IMR-90 (cell line): ENCODE data around the gene ACOT7. TPM values are rescaled to one million over a fixed set of nuclear protein-coding genes. Genes with fewer than 3 reads are reported as not detected.

Experiments used
- ATAC-seq: fragments of 200-7000 bp; cut with Tn5 transposase; 2 replicates; pipeline ENCODE4 v1.9.1; 2020; ENCODE audit warnings: low read depth, mild to moderate bottlenecking, moderate library complexity
- BruUV-seq: library from RNA; stranded (reverse); fragments of 400-500 nt; replicated peaks from 2 replicates; lab custom pipeline; 2021; lab: Mats Ljungman, UMichigan
- CTCF ChIA-PET: fragments of 300-600 bp; formaldehyde crosslinking; extraction: SDS; loops from one replicate; lab custom pipeline; 2021; ENCODE audit warnings: antibody characterized with exemption; lab: Yijun Ruan, JAX
- POLR2A ChIA-PET: fragments of 300-600 bp; sonication (Branson Sonifier 250); formaldehyde crosslinking; loops from one replicate; lab custom pipeline; 2022; ENCODE audit warnings: antibody characterized with exemption; ENCODE audit not compliant: unreplicated experiment; lab: Charles Lee
- DNase-seq: peaks from one replicate; pipeline ENCODE4 v3.0.0; 2013
- H2AFZ ChIP-seq: replicated peaks from 2 replicates; pipeline ENCODE3; 2013; ENCODE audit warnings: low read length, mild to moderate bottlenecking; ENCODE audit not compliant: poor library complexity
- H2AK5ac ChIP-seq: 2 replicates; pipeline ENCODE4 v1.6.1; 2013; ENCODE audit warnings: low read depth, low read length, inconsistent platforms
- H2AK9ac ChIP-seq: replicated peaks from 2 replicates; pipeline ENCODE3; 2013; ENCODE audit warnings: mild to moderate bottlenecking, low read depth, low read length, moderate library complexity; ENCODE audit not compliant: poor library complexity
- H2BK120ac ChIP-seq: 2 replicates; pipeline ENCODE4 v1.6.1; 2013; ENCODE audit warnings: low read depth, low read length, inconsistent platforms
- H2BK15ac ChIP-seq: 3 replicates; pipeline ENCODE4 v1.6.1; 2013; ENCODE audit warnings: low read depth, low read length, inconsistent platforms
- H2BK20ac ChIP-seq: 2 replicates; pipeline ENCODE4 v1.6.1; 2013; ENCODE audit warnings: low read depth, mild to moderate bottlenecking, inconsistent platforms, low read length, moderate library complexity
- H2BK5ac ChIP-seq: 2 replicates; pipeline ENCODE4 v1.6.1; 2013; ENCODE audit warnings: mild to moderate bottlenecking, low read depth, low read length, inconsistent platforms; ENCODE audit not compliant: poor library complexity, severe bottlenecking
- H3K14ac ChIP-seq: replicated peaks from 2 replicates; pipeline ENCODE4 v1.6.1; 2013; ENCODE audit warnings: low read depth, low read length, inconsistent platforms
- H3K18ac ChIP-seq: 2 replicates; pipeline ENCODE4 v1.6.1; 2013; ENCODE audit warnings: low read depth, low read length, control low read depth
- H3K23ac ChIP-seq: 2 replicates; pipeline ENCODE4 v1.6.1; 2013; ENCODE audit warnings: low read depth, low read length, inconsistent platforms
- H3K27ac ChIP-seq: 2 replicates; pipeline ENCODE4 v1.5.1; 2013; ENCODE audit warnings: mild to moderate bottlenecking, control low read depth, low read length; ENCODE audit not compliant: insufficient read depth
- H3K27me3 ChIP-seq: 2 replicates; pipeline ENCODE4 v1.6.1; 2013; ENCODE audit warnings: low read length; ENCODE audit not compliant: control insufficient read depth, insufficient read depth
- H3K36me3 ChIP-seq: 2 replicates; pipeline ENCODE4 v1.6.1; 2013; ENCODE audit warnings: low read length, mixed read lengths; ENCODE audit not compliant: control insufficient read depth, insufficient read depth
- H3K4ac ChIP-seq: 2 replicates; pipeline ENCODE4 v1.6.1; 2013; ENCODE audit warnings: low read depth, low read length, inconsistent platforms
- H3K4me1 ChIP-seq: 2 replicates; pipeline ENCODE4 v1.6.1; 2013; ENCODE audit warnings: low read length, mixed read lengths; ENCODE audit not compliant: control insufficient read depth, insufficient read depth
- H3K4me2 ChIP-seq: 2 replicates; pipeline ENCODE4 v1.6.1; 2013; ENCODE audit warnings: low read depth, mild to moderate bottlenecking, control low read depth, low read length, moderate library complexity
- H3K4me3 ChIP-seq: 2 replicates; pipeline ENCODE4 v1.5.1; 2013; ENCODE audit warnings: low read depth, mild to moderate bottlenecking, control low read depth, low read length, moderate library complexity; ENCODE audit not compliant: insufficient read depth
- H3K56ac ChIP-seq: 2 replicates; pipeline ENCODE4 v1.6.1; 2013; ENCODE audit warnings: low read length, inconsistent platforms; ENCODE audit not compliant: insufficient read depth; ENCODE audit errors: extremely low read depth
- H3K79me1 ChIP-seq, 2 experiments: 2 replicates each; pipeline ENCODE4 v1.6.1; 2013; ENCODE audit warnings: low read length in 2 of 2, inconsistent platforms in 1 of 2, low read depth in 1 of 2
- H3K9ac ChIP-seq: 2 replicates; pipeline ENCODE4 v1.6.1; 2013; ENCODE audit warnings: low read depth, low read length, control low read depth
- H3K9me1 ChIP-seq: 2 replicates; pipeline ENCODE4 v1.6.1; 2013; ENCODE audit warnings: low read length, inconsistent platforms; ENCODE audit not compliant: insufficient read depth
- H3K9me3 ChIP-seq: 2 replicates; pipeline ENCODE4 v1.6.1; 2013; ENCODE audit warnings: low read length; ENCODE audit not compliant: control insufficient read depth, insufficient read depth
- H4K20me1 ChIP-seq: 2 replicates; pipeline ENCODE4 v1.6.1; 2013; ENCODE audit warnings: low read length, inconsistent platforms; ENCODE audit not compliant: insufficient read depth
- H4K5ac ChIP-seq: 2 replicates; pipeline ENCODE4 v1.6.1; 2013; ENCODE audit warnings: mild to moderate bottlenecking, low read depth, low read length, control low read depth
- H4K8ac ChIP-seq, 2 experiments: 2 replicates each; pipeline ENCODE4 v1.6.1; 2013; ENCODE audit warnings: low read depth in 2 of 2, low read length in 2 of 2, control low read depth in 1 of 2, inconsistent platforms in 1 of 2
- H4K91ac ChIP-seq: 2 replicates; pipeline ENCODE4 v1.6.1; 2013; ENCODE audit warnings: low read depth, low read length, inconsistent platforms; ENCODE audit not compliant: insufficient read depth
- CHD1 ChIP-seq: IDR thresholded peaks from 2 replicates; pipeline ENCODE4 v1.6.1; 2012; ENCODE audit warnings: low read depth, low read length, improper control_type of control experiment
- FOS ChIP-seq: fragments of 150-350 bp; IDR thresholded peaks from 2 replicates; pipeline ENCODE4 v1.6.1; 2016; ENCODE audit warnings: low read depth, low read length
- MAFK ChIP-seq: IDR thresholded peaks from 2 replicates; pipeline ENCODE4 v1.6.1; 2012; ENCODE audit warnings: low read depth, low read length, improper control_type of control experiment
- NFE2L2 ChIP-seq: fragments of 150-350 bp; IDR thresholded peaks from 2 replicates; pipeline ENCODE4 v1.6.1; 2016; ENCODE audit warnings: low read depth, mild to moderate bottlenecking, low read length
- POLR2A ChIP-seq: IDR thresholded peaks from 2 replicates; pipeline ENCODE4 v1.6.1; 2012; ENCODE audit warnings: mild to moderate bottlenecking, low read depth, low read length
- RAD21 ChIP-seq: IDR thresholded peaks from 2 replicates; pipeline ENCODE4 v1.6.1; 2012; ENCODE audit warnings: low read length, improper control_type of control experiment
- RCOR1 ChIP-seq: IDR thresholded peaks from 2 replicates; pipeline ENCODE4 v1.6.1; 2012; ENCODE audit warnings: mild to moderate bottlenecking, low read length, improper control_type of control experiment; ENCODE audit not compliant: insufficient replicate concordance
- WGBS, 2 experiments: methylation state at CpG; one replicate each; pipeline versions ENCODE4 v1.1.5 to v1.1.7; 2013; ENCODE audit warnings: missing lambda C conversion rate in 2 of 2; ENCODE audit not compliant: insufficient read length in 1 of 2; ENCODE audit errors: extremely low coverage in 2 of 2; 5-methylcytosine and 5-hydroxymethylcytosine counted together
- dilution Hi-C: fragments of 300-500 bp; cut with HindIII; formaldehyde crosslinking; loops from one replicate; pipeline ENCODE4 v1.14.3; 2018; ENCODE audit warnings: low sequenced_read_pairs; ENCODE audit not compliant: unreplicated experiment
- in situ Hi-C: fragments of 300-500 bp; cut with MboI; formaldehyde crosslinking; loops from 3 replicates; pipeline ENCODE4 v1.14.3; 2019; ENCODE audit warnings: low sequenced_read_pairs, inconsistent platforms, mixed read lengths
- intact Hi-C: fragments of 100-400 bp; cut with micrococcal nuclease; formaldehyde crosslinking; loops from 2 replicates; pipeline ENCODE4 v1.10.0; 2022
- polyA plus RNA-seq, 3 experiments: library from polyadenylated mRNA; depleted of rRNA; stranded (reverse); fragments of >200 nt; gene quantifications; 2 replicates each; pipeline ENCODE4 v1.2.3, GENCODE V29; 2012; ENCODE audit warnings: low replicate concordance in 1 of 3
- total RNA-seq: library from RNA; depleted of rRNA; stranded (reverse); fragments of >200 nt; gene quantifications from 2 replicates; pipeline ENCODE4 v1.2.3, GENCODE V29; 2012

Gene ACOT7
- total and polyA plus RNA-seq, 2 of the 4 experiments (the other 2 are of a cell fraction) = 51.6 to 242 TPM

DNA sequence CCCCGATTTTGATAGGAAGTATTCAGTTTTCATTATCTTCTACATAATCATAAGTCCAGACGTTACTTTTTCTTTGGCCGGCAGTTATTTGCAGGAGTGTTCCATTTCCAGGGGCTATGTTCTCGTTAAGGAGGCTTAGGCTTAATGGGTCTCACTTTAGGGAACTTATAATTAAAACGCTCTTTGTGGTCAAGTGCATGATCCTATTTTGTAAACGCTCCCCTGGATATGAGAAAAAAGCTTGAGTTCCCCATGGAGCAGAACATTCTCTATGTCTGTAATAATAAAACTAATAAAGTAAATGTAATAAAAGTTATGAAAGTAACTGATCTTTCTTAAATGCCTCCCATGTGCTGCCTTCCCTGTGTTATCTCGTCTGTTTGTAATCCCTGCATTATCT, 84.0 kb downstream of the ACOT7 start:
- ChIA-PET CTCF (no interaction called here), POLR2A (no interaction called here)
- Histone ChIP-seq H3K9me3 (no peaks in the 10 kb centered on the region), H3K27me3 (no peaks in the 10 kb centered on the region), H2AK5ac (no peak overlapping the region), H3K56ac (no peak overlapping the region), H3K4me2 (no peak overlapping the region), H3K4me1 (no peaks in the 10 kb centered on the region), H2AK9ac (no peak overlapping the region), H3K4me3 (no peak overlapping the region), H4K8ac (no peak overlapping the region), H2BK120ac (no peak overlapping the region), H3K36me3 (0 out of 2 replicates have a peak, but pooled peaks cover 4% of the 10 kb centered on the region), H3K9ac (no peak overlapping the region), H3K4ac (no peak overlapping the region), H3K18ac (no peak overlapping the region), H2BK15ac (no peak overlapping the region), H3K79me1 (no peaks in the 10 kb centered on the region; a peak in 1 of 4 replicates), H2BK5ac (no peak overlapping the region), H2BK20ac (no peak overlapping the region), H4K20me1 (no peaks in the 10 kb centered on the region; the same call in 1 of the 2 replicates), H3K9me1 (no peaks in the 10 kb centered on the region; the same call in 1 of the 2 replicates), H3K14ac (no peak overlapping the region), H2AFZ (no peak overlapping the region), H4K91ac (no peak overlapping the region), H3K23ac (no peak overlapping the region), H4K5ac (no peak overlapping the region), H3K27ac (no peak overlapping the region)
- dilution Hi-C loops = no loop called here
- DNase-seq (no peak), ATAC-seq (no peak)
- in situ Hi-C loops = no loop called here
- 100% methylated on average over 2 of the region's 7 CpGs; no CpG with 5 or more reads in 1 of the 2 experiments for WGBS, 2 experiments
- TF ChIP-seq FOS (no peak), MAFK (no peak), NFE2L2 (no peak), RAD21 (no peak), RCOR1 (no peak), POLR2A (no peak), CHD1 (no peak)
- intact Hi-C loops = no loop called here
- BruUV-seq = no TSS peak
